Naive thymus-derived CD8-positive, alpha-beta T cell (primary cell): ENCODE results near the gene FCN2. TPM values are rescaled to one million over a fixed set of nuclear protein-coding genes. Genes with fewer than 3 reads are reported as not detected.

Experiments used
- microRNA-seq: library from miRNA; unstranded; fragments of <30 nt; microRNA quantifications from one replicate; pipeline ENCODE4 v1.2.0, GENCODE V29; 2022; ENCODE audit warnings: borderline microRNAs expressed
- polyA plus RNA-seq, 3 donors: library from polyadenylated mRNA; unstranded; fragments of 300-500 nt; fragmentation: Illumina TruSeq; gene quantifications; one replicate each; pipeline ENCODE4 v1.2.3, GENCODE V29; 2021
- total RNA-seq, 8 experiments: library from RNA in 2 of 8; stranded (reverse) in 2 of 8; gene quantifications; one replicate each; pipeline ENCODE4 v1.2.3 and lab custom pipeline; 2021 to 2026

Gene FCN2
- total and polyA plus RNA-seq, 5 experiments from 2014 or later = not detected

Small RNA genes lying within 50 kb of the gene (microRNA-seq; reads per million reads assigned to microRNA genes)
- gene MIR3689A = not detected
- gene MIR3689B = not detected
- gene MIR3689C = not detected
- not detected for gene MIR3689D1
- not detected for gene MIR3689D2
- gene MIR3689E = not detected
- not detected for gene MIR3689F

Other genes starting within 250 kb of the FCN2 start
- gene COL5A1, start 239.0 kb upstream of the FCN2 start, total RNA-seq = under 1 TPM in 1 of 2 experiments, not detected in 1; 0.26 TPM
- gene COL5A1, start 239.0 kb upstream of the FCN2 start, polyA plus RNA-seq = not detected
- gene FCN1, start 37.1 kb downstream of the FCN2 start, total RNA-seq = 1 to 10 TPM; 1.1 to 1.3 TPM
- 1 to 10 TPM in 2 of 3 donors, under 1 TPM in 1; 0.59 to 3.1 (median 2.2) TPM for gene FCN1, start 37.1 kb downstream of the FCN2 start, polyA plus RNA-seq
- gene OLFM1, start 206.9 kb downstream of the FCN2 start, total RNA-seq = not detected
- not detected for gene OLFM1, start 206.9 kb downstream of the FCN2 start, polyA plus RNA-seq